ENCODE data around the gene PCDHGA1.

Gene PCDHGA1

DNA sequence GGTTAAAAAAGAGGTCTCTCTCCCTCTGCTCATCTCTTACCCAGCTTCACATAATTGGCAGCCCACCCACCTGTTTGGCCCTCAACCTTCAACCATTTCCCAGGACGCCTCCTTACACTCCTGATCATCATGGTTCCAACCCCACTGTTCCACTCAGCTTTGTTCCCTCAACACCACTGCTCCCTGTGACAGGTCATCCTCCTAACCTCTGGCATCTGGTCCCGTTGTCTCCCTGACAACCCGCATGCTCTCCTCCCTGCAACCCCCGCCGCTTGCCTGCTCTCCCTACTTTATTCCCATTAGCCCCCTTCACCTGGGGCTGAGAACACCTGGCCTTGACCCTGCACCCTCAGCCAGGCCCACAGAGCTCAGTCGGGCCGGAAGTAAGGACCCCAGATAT is 171.4 kb downstream of the PCDHGA1 start:
- Histone ChIP-seq H4K20me1 (ENCODE audit: insufficient read depth) (no peaks in the 10 kb centered on the region), H3K79me2 (ENCODE audit: insufficient read depth, low read depth) (no peaks in the 10 kb centered on the region), H3K4me1 (ENCODE audit: low read depth, poor library complexity, severe bottlenecking) (no peaks in the 10 kb centered on the region), H3K9ac (no peak overlapping the region), H3K27me3 (ENCODE audit: insufficient read depth, low read depth) (no peaks in the 10 kb centered on the region), H3K36me3 (ENCODE audit: insufficient read depth) (no peaks in the 10 kb centered on the region), H3K27ac (no peak overlapping the region), H3K4me2 (no peak overlapping the region), H2AFZ (ENCODE audit: low read depth) (no peak overlapping the region), H3K4me3 (IDR thresholded peaks at IDR 0.05; ENCODE audit: insufficient read depth, low read depth, low read length) (no peak overlapping the region)
- TF ChIP-seq, protein P1, sequence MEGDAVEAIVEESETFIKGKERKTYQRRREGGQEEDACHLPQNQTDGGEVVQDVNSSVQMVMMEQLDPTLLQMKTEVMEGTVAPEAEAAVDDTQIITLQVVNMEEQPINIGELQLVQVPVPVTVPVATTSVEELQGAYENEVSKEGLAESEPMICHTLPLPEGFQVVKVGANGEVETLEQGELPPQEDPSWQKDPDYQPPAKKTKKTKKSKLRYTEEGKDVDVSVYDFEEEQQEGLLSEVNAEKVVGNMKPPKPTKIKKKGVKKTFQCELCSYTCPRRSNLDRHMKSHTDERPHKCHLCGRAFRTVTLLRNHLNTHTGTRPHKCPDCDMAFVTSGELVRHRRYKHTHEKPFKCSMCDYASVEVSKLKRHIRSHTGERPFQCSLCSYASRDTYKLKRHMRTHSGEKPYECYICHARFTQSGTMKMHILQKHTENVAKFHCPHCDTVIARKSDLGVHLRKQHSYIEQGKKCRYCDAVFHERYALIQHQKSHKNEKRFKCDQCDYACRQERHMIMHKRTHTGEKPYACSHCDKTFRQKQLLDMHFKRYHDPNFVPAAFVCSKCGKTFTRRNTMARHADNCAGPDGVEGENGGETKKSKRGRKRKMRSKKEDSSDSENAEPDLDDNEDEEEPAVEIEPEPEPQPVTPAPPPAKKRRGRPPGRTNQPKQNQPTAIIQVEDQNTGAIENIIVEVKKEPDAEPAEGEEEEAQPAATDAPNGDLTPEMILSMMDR (conservative IDR thresholded peaks at IDR 0.05; ENCODE audit: low read depth, low read length), result no peak

DNA sequence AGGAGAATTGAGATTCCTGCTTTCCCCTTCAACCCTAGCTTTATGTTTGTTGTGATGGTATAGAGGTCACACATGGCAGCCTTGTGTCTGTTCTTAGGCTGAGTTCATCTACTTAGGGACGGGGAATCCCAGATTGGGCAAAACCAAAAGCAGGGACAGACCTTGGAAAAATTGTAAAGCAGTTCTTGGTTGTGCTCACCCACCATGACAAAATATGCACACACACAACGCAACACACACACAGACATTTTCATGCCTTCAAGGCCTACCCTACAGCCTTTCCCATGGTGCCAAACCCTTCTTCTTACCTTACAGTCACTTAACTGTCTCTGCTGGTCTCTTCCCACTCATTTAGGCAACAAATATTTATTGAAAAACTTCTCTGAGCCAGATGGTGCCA is 173.4 kb downstream of the PCDHGA1 start:
- Histone ChIP-seq H2AFZ (ENCODE audit: low read depth) (no peak overlapping the region), H3K4me1 (ENCODE audit: low read depth, poor library complexity, severe bottlenecking) (no peaks in the 10 kb centered on the region), H3K36me3 (ENCODE audit: insufficient read depth) (no peaks in the 10 kb centered on the region), H3K79me2 (ENCODE audit: insufficient read depth, low read depth) (no peaks in the 10 kb centered on the region), H3K27me3 (ENCODE audit: insufficient read depth, low read depth) (no peaks in the 10 kb centered on the region), H3K4me2 (no peak overlapping the region), H3K9ac (no peak overlapping the region), H3K27ac (no peak overlapping the region), H4K20me1 (ENCODE audit: insufficient read depth) (no peaks in the 10 kb centered on the region), H3K4me3 (IDR thresholded peaks at IDR 0.05; ENCODE audit: insufficient read depth, low read depth, low read length) (no peak overlapping the region)
- TF ChIP-seq, protein P1 (conservative IDR thresholded peaks at IDR 0.05; ENCODE audit: low read depth, low read length), result no peak

DNA sequence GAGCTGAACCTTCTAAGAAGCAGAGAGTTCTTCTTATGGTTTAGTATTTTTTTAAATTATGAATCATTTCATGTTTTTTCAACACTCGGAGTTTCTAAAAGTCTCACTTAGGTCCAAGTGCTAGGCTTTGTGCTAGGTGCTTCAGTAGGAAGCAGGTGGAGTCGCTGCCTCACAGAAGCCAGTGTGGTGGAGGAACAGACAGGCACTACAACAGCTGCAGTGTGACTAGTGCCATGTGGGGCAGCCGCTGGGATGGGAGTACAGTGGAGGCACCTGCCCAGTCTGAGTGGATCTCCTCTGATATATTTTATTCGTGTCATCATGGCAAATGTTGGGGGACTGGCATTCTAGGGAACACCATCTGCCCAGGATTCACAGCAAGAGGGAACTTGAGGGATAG is 173.9 kb downstream of the PCDHGA1 start:
- H3K4me1 ChIP-seq (ENCODE audit: low read depth, poor library complexity, severe bottlenecking), result no peaks in the 10 kb centered on the region
- H2AFZ ChIP-seq (ENCODE audit: low read depth), result no peak overlapping the region
- H3K4me2 ChIP-seq, result no peak overlapping the region
- H3K79me2 ChIP-seq (ENCODE audit: insufficient read depth, low read depth), result no peaks in the 10 kb centered on the region
- no peaks in the 10 kb centered on the region for H3K36me3 ChIP-seq (ENCODE audit: insufficient read depth)
- no peaks in the 10 kb centered on the region for H3K27me3 ChIP-seq (ENCODE audit: insufficient read depth, low read depth)
- H3K9ac ChIP-seq, result no peak overlapping the region
- TF ChIP-seq, protein P1 (conservative IDR thresholded peaks at IDR 0.05; ENCODE audit: low read depth, low read length), result no peak
- no peaks in the 10 kb centered on the region for H4K20me1 ChIP-seq (ENCODE audit: insufficient read depth)
- no peak overlapping the region for H3K4me3 ChIP-seq (IDR thresholded peaks at IDR 0.05; ENCODE audit: insufficient read depth, low read depth, low read length)
- H3K27ac ChIP-seq, result no peak overlapping the region

DNA sequence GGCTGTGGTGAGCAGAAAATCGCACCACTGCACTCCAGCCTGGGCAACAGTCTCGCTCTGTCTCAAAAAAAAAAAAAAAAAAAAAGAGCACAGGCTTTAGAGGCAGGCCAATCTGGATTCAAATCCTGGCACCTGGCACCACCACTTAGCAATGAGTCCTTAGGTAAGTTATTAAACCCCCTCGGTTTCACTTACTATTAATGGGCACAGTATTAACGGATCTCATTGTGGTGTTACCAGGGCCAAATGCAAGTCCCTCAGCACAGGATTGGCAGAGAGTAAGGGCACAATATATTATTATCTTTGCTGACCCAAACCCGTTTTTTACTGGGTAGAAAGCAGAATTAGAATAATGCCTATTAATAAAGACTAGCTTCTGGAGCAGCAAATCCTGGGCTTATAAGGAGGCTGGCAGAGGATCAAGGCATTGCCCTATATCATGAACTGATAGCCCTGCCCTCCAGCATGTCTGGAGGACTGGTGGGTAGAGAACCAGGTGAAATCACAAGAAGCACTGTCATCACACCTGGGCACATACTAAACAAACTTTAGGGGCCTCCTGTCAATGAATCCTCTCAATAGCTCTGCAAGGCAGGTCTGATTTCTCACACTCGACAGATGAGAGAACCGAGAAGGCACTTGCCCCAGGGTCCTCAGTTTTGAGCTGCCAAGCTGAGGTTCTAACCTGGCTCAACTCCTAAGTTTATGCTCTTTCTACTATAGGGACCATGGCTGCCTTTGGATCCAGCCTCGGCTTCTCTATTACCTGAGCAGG is 176.3 kb downstream of the PCDHGA1 start:
- H3K4me2 ChIP-seq, result no peak overlapping the region
- no peak overlapping the region for H3K4me3 ChIP-seq (IDR thresholded peaks at IDR 0.05; ENCODE audit: insufficient read depth, low read depth, low read length)
- no peaks in the 10 kb centered on the region for H3K27me3 ChIP-seq (ENCODE audit: insufficient read depth, low read depth)
- H3K79me2 ChIP-seq (ENCODE audit: insufficient read depth, low read depth), result no peaks in the 10 kb centered on the region
- TF ChIP-seq, protein P1 (conservative IDR thresholded peaks at IDR 0.05; ENCODE audit: low read depth, low read length), result no peak
- no peak overlapping the region for H2AFZ ChIP-seq (ENCODE audit: low read depth)
- H3K4me1 ChIP-seq (ENCODE audit: low read depth, poor library complexity, severe bottlenecking), result no peaks in the 10 kb centered on the region
- H3K36me3 ChIP-seq (ENCODE audit: insufficient read depth), result no peaks in the 10 kb centered on the region
- H3K9ac ChIP-seq, result no peak overlapping the region
- no peaks in the 10 kb centered on the region for H4K20me1 ChIP-seq (ENCODE audit: insufficient read depth)
- H3K27ac ChIP-seq, result no peak overlapping the region

Data from KMS-11 (cell line).